ENCODE results near the gene ZNHIT3.

GRCh38 chr17:36463916-36464764 lies 22.3 kb upstream of the ZNHIT3 start:
- no peak for TF ChIP-seq CTCF (IDR thresholded peaks at IDR 0.05)
- no peak for TF ChIP-seq POLR2A (IDR thresholded peaks at IDR 0.05)

All from right lobe of liver (tissue), 4 donors.